GM18526 (cell line): ENCODE data around the gene DPYSL3.

Source experiments
- POLR2A ChIP-seq: IDR thresholded peaks from 3 replicates; pipeline ENCODE4 v1.6.1; 2011; ENCODE audit not compliant: insufficient read length; ENCODE audit errors: extremely low read depth

Gene DPYSL3

DNA sequence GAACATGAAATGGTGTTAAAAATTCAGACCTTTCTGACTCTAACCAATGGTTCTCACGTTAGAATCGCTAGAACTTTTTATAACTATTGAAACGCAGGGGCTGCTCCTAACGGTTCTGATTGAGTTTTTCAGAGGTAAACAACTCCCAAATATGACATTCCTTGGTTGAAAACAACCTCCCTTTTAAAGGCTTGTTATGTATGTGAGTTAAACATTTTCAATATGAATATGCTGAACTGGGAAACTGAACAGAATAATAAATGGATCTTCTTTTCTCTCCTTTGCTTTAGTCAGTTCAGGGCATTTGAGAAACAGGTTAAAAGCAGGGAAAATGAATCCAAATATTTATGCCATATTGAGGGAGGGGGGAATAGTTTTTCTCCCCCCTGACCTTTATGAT, 13.2 kb upstream of the DPYSL3 start:
- no peak for TF ChIP-seq POLR2A

DNA sequence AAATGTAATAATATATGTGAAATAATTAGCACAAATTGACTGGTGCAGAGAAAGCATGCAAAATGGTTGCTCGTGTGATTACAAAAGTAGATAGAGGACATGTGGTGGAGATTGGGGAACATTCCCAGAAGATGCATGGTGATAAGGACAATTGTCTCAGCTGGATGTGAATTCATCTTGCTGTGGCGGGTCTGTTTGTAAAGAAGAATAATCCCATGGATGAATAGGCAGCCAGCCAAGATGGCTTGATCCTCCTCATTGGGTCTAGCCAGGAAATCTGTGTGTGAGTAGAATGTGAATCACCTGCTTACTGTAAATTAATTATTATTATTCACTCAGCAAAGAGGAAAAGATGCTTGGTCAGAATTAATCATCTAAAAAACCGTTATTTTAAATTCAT, 12.6 kb upstream of the DPYSL3 start:
- no peak for TF ChIP-seq POLR2A

DNA sequence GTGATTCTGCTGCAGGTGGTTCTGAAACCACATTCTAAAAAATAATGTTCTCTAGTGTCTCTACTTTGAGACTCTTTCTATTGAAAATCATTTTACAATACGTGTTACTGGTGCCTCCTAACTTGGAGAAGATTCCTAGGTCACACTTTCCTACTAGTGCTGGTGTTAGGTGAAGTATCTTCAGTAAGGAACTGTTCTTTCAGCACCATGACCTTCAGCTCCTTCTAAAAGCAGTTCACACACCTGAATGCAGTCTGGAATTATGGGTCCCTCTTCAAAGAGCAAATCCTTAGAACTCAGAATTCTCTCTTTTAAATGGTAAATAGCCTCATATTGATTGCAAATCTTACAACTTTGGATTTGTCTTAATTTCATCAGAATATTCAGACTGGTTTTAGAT, 10.6 kb upstream of the DPYSL3 start:
- TF ChIP-seq POLR2A = no peak

DNA sequence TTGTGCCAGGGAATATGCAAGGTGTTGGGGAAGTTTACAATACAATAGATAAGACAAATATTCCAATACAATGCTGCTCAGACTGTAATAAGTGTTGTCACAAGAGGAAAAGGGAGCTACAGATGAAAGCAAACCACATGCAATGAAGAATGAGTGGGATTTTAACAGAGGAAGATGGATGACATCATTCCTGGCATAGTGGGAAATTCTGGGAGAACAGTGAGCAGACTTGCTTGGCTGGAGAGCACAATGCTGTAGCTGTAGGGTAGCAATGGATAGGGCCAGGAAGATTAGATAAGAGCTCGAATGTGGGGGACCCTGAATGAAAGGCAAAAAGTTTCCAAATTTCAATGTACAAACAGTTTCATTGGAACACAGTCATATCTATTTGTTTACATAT, 9.5 kb upstream of the DPYSL3 start:
- no peak for TF ChIP-seq POLR2A

DNA sequence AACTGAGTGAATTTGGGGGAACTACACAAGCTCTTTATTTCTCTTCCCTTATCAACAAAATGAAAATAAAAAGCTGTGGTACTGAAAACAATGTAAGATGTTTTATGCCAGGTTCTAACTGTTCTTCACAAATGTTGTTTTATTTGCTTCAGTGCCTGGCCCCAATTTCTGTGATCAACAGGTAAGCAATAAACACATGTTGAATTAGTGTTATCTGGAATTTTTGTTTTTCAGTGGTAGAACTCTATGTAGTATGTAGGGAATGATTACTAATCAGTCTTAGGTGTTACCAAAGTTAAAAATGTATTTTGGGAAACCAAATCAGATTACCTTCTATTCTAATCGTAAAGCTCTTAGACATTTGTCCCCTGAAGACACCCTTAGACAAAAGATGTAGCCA, 7.5 kb upstream of the DPYSL3 start:
- TF ChIP-seq POLR2A = no peak

DNA sequence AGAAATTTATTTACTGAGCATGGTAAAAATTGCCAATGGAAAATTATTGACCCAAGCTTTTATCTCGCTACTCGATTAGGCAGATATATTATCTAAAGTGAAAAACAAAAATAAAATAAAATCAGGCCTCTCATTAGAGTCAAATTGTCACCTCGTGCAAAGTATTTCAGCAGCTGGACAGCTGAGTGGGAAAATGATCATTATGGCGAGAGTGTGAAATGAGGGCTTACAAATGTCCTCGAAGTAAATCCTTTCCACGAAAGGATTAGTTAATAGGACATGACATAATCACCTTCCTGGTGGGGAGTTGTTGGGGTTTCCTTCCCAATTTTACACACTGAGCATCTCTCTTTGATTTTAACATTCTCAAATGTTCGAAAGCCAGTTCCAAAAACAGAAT, 5.4 kb upstream of the DPYSL3 start:
- TF ChIP-seq POLR2A = no peak

DNA sequence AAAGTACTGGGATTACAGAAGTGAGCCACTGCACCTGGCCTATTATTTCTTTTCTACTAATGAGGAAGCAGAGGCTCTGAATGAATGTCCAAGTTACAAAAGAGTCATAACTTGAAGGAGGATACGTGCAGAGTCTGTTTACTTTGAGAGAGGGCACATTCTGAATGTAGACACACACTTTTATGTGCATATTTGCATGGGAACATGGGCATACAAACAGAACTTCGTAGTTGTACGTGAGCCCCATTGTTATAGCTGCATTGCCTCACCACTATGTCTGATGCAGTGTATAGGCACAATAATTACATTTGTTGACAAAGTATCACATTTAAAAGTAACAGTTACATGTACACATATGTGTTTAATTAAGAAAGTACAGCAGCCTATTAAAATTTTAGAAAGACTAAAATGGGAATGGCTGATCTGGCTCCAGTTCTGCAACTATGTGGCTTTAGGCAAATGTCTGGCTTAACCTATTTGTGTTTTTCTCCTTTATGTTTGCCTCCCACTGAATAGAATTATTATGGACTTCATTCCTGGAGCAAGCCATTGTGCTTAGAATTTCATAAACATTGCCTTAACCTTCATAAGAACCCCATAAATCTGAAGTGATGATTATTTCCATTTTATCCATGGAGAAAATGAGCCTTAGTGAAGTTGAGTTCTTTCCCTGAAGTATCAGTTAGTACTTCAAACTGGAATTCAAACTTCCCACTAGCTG, 3.0 kb upstream of the DPYSL3 start:
- TF ChIP-seq POLR2A = no peak

DNA sequence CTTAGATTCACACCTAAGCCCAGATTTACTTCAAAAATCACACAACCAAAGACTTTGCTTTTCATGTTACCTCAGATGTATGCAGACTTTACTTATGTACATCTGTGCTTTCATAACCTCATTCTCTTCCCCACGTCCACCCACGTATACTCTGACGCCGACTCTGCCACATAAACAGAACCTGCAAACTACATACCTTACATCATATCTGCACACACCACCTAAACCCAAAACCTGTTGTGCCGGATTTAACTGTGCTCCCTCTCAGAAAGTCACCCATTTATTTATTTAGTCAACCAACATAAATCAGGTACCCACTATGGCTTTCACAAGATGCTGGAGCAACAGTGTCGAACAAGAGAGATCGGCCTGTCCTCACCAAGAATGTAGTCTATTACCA, 1.0 kb upstream of the DPYSL3 start:
- no peak for TF ChIP-seq POLR2A

DNA sequence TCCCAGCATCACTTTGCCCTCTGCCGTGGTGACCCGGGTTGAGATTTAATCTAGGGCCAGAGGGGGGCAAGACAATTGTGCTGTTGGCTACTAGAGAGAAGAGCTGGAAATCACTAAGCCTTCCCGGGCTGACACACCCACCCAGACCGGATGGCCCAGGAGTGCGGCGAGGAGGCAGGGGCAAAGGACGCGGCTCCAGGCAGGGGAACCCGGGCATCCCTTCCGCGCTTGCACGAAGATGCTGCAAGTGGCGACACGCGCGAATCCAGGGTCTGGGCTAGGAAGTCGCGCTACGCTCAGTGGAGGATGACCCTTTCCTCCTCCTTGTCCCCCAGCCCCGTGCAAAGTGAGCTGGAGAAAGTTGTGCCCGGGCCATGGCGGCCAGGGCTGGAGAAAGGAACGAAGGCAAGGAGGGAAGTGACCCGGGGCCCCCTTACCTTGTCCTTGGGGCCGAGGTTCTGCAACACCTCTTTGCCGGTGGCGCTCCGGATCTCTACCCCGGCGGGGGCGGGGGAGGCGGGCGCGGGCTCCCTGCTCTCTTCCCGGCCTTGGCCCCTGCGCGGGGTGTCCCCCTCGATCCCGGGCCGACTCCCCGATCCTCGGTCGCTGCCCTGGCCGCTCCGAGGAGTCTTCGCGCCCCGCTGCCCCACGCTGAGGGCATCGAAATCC, 693 bp downstream of the DPYSL3 start:
- no peak for TF ChIP-seq POLR2A

DNA sequence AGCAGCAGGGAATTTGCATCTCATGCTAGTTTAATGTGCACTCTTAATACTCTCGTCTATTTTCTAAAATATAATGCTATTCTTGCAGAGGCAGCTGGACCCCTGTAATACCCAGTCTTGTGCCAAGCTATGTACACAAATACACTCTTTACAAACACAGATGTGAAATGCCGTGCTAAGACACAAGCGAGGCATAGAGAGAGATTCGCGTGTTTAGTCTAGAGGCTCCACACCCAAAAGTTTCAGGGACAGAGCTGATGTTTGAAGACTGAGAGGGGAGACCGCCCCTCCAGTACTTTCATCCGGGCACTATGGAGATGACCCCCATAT, 1.2 kb downstream of the DPYSL3 start:
- TF ChIP-seq POLR2A = no peak

DNA sequence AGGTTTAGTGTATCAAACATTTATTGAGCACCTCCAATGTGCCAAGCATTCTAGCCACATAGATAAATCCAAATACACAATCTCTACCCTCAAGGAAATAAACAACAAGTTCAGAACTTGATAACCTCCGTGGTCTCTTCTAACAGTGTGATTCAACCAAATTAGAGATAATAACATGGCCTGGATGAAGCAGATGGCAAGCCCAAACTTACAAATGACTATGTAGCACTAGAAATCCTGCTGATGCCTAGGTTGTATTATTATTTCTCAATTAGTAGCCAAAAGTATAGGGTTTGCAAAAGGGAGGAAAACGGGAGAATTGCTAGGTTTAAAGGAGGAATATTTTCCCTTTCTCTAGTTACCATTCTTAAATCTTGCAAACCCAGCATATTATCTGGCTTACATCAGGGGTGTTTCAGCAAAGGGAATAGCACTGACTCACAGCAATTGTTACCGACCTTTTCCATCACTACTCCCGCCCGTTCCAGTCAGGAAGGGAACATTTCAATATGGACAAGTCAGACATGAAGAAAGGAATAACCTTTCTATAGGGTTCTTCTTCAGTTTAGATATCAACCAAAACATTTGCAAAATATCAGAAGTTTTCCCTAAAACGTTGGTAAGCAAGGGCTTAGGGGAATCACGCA, 2.3 kb downstream of the DPYSL3 start:
- no peak for TF ChIP-seq POLR2A

DNA sequence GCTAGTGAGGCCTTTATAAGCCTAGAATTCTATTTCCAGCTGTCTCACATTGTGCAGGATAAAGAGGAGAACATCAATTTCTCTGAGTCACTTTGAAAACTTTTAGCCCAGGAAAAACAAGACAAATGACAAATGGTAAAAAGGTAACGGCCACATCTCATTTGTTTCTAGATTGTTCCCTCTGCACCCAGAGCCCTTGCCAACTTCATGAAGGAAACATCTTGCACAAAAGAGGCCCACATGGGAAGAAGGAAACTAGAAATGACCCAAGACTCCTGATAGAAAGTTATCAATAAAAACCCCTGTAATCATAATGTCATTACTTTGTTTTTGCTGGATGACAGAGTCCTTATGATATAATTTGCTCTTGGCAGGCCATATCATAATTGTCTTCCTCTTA, 5.3 kb downstream of the DPYSL3 start:
- no peak for TF ChIP-seq POLR2A

DNA sequence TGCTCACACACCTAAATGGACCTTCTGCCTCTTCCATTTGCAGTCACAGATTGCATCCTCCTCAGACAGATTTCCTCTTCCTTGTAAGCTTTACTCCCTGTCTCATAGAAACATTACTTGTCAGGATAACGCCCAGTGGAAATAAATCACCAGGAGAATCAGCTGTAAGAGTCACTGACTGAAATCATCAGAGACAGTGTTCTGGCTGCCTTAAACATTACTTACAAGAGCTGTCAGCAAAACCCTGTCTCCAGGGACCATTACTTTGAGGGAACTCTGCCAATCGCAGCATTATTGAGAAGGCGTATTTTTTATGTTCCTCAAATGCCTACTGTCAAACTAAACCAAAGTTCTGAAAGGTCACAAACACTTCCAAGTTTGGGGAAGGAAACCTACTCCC, 5.9 kb downstream of the DPYSL3 start:
- TF ChIP-seq POLR2A = no peak

DNA sequence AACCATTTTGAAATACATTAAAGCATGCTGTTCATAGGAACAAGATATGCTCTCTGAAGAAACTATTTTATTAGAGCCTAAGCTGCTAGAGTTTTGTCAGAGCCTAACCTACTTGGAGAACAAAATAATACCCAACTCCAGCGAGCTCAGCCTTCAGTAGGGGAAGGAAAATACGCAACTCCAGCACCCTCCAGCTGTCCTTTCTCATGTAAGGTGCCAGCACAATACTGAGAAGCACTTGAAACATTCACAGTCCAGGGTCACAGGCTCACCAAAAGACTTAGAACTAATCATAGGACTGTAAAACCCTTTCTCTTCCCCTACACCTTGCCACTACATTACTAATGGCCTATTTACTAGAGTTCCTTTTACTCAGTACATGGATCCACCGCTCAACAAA, 18.9 kb downstream of the DPYSL3 start:
- TF ChIP-seq POLR2A = no peak

DNA sequence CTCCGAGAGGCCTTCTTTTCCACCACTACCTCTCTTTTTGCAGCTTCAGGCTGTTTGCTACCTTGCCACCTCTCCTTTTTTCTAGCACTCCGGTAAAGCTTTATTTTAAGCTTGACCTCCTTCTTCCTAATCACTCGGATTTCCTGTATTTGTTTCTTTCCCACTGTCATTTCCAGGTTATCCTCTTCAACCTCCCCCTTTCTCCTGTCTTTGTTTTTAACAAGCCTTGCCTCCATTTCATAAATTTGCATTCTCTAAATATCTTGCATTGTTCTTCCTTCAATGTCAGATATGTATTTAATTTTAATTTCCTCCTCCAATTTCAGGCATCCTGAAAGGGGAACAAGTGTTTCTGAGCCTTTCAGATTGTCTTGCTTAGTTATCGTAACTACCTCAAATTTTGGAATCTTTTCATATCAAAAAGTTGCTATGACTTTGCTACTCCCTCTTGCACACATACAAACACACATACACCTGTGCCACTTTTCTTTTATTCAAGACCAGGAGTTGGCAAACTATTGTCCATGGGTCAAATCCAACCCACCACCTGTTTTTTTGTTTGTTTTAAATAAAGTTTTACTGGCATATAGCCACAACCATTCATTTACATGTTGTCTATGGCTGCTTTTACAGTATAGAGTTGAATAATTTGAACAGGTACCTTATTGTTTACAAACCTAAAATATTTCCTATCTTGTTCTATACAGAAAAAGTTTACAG, 22.7 kb downstream of the DPYSL3 start:
- no peak for TF ChIP-seq POLR2A

DNA sequence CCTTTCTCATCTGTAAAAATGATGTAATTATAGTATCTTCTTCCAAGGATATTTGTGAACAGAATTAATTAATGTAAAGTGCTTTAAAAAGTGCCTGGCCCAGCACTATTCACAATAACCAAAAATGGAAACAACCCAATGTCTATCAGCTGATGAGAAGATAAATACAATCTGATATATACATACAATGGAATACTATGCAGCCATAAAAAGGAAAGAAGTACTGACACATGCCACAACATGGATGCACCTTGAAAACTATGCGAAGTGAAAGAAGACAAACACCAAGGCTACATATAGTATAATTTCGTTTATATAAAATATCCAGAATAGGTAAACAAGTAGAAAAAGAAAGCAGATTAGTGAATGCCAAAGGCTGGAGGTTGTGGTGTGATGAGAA, 24.1 kb downstream of the DPYSL3 start:
- TF ChIP-seq POLR2A = no peak
